Neural cell (in vitro differentiated cells): Measurements from ENCODE around the gene SMAD7. TPM values are rescaled to one million over a fixed set of nuclear protein-coding genes. Genes with fewer than 3 reads are reported as not detected.

Source experiments
- H2AFZ ChIP-seq: fragments of 200-600, 300-800 bp; sonication (generic), shearing (Covaris generic); 2 replicates; pipeline ENCODE4 v1.6.0; 2014; ENCODE audit warnings: low read depth, mild to moderate bottlenecking, antibody characterized with exemption, low read length, moderate library complexity
- H3F3A ChIP-seq: fragments of 200-600 bp; shearing (Covaris generic); 2 replicates; pipeline ENCODE4 v1.6.1; 2016; ENCODE audit warnings: mild to moderate bottlenecking, moderate library complexity, mixed read lengths, antibody characterized with exemption, low read length; ENCODE audit not compliant: insufficient read depth, poor library complexity, severe bottlenecking
- H3K27ac ChIP-seq: fragments of 200-600, 300-800 bp; sonication (generic), shearing (Covaris generic); 2 replicates; pipeline ENCODE4 v1.5.1; 2014; ENCODE audit warnings: mild to moderate bottlenecking, low read length, moderate library complexity
- H3K27me3 ChIP-seq: fragments of 300-800, 200-600 bp; sonication (generic), shearing (Covaris generic); 2 replicates; pipeline ENCODE4 v1.6.0; 2014; ENCODE audit warnings: mild to moderate bottlenecking, low read depth, low read length, moderate library complexity; ENCODE audit not compliant: insufficient read depth
- H3K36me3 ChIP-seq: fragments of 300-800, 200-600 bp; sonication (generic), shearing (Covaris generic); 2 replicates; pipeline ENCODE4 v1.5.1; 2014; ENCODE audit warnings: mild to moderate bottlenecking, antibody characterized with exemption, low read length, moderate library complexity; ENCODE audit not compliant: insufficient read depth
- H3K4me2 ChIP-seq: fragments of 300-800, 200-600 bp; sonication (generic), shearing (Covaris generic); 2 replicates; pipeline ENCODE4 v1.6.0; 2014; ENCODE audit warnings: mild to moderate bottlenecking, low read length
- H3K4me3 ChIP-seq: fragments of 300-800, 200-600 bp; sonication (generic), shearing (Covaris generic); 2 replicates; pipeline ENCODE4 v1.5.1; 2014; ENCODE audit warnings: mild to moderate bottlenecking, low read length, moderate library complexity
- H3K79me2 ChIP-seq: fragments of 200-600 bp; shearing (Covaris generic); replicated peaks from 2 replicates; pipeline ENCODE4 v1.6.0; 2014; ENCODE audit warnings: mild to moderate bottlenecking, low read length, moderate library complexity; ENCODE audit not compliant: insufficient read depth
- H3K9ac ChIP-seq: fragments of 300-800, 200-600 bp; sonication (generic), shearing (Covaris generic); 2 replicates; pipeline ENCODE4 v1.6.1; 2016; ENCODE audit warnings: mild to moderate bottlenecking, low read length, mixed read lengths
- H3K9me2 ChIP-seq: fragments of 200-600 bp; shearing (Covaris generic); 2 replicates; pipeline ENCODE4 v1.6.1; 2016; ENCODE audit warnings: mild to moderate bottlenecking, low read length, mixed read lengths; ENCODE audit not compliant: insufficient read depth
- H3K9me3 ChIP-seq: fragments of 200-600, 300-800 bp; sonication (generic), shearing (Covaris generic); 2 replicates; pipeline ENCODE4 v1.6.1; 2016; ENCODE audit warnings: mild to moderate bottlenecking, mixed run types, low read length, moderate library complexity, mixed read lengths
- H4K20me1 ChIP-seq: fragments of 200-600 bp; shearing (Covaris generic); 2 replicates; pipeline ENCODE4 v1.6.1; 2016; ENCODE audit warnings: mild to moderate bottlenecking, mixed run types; ENCODE audit not compliant: insufficient read depth
- EP300 ChIP-seq: fragments of 450-650 bp; conservative IDR thresholded peaks from 2 replicates; pipeline ENCODE4 v1.6.1; 2014; ENCODE audit warnings: antibody characterized with exemption, mild to moderate bottlenecking, moderate library complexity; ENCODE audit not compliant: poor library complexity, severe bottlenecking
- EZH2 ChIP-seq: fragments of 200-600, 300-800 bp; shearing (Covaris generic), sonication (generic); IDR thresholded peaks from 2 replicates; pipeline ENCODE4 v1.6.1; 2014; ENCODE audit warnings: antibody characterized with exemption, low read length, borderline replicate concordance, mild to moderate bottlenecking; ENCODE audit not compliant: insufficient read depth, poor library complexity, severe bottlenecking
- MXI1 ChIP-seq: fragments of 450-650 bp; conservative IDR thresholded peaks from 2 replicates; pipeline ENCODE4 v1.6.1; 2014; ENCODE audit warnings: antibody characterized with exemption, mild to moderate bottlenecking; ENCODE audit not compliant: poor library complexity, severe bottlenecking
- POLR2AphosphoS5 ChIP-seq: IDR thresholded peaks from 2 replicates; pipeline ENCODE4 v1.6.1; 2012
- RAD21 ChIP-seq: fragments of 450-650 bp; conservative IDR thresholded peaks from 2 replicates; pipeline ENCODE4 v1.6.1; 2014; ENCODE audit warnings: antibody characterized with exemption, mild to moderate bottlenecking, moderate library complexity
- REST ChIP-seq: IDR thresholded peaks from 2 replicates; pipeline ENCODE4 v1.6.1; 2012; ENCODE audit warnings: borderline replicate concordance
- SMC3 ChIP-seq: fragments of 450-650 bp; conservative IDR thresholded peaks from 2 replicates; pipeline ENCODE4 v1.6.1; 2014; ENCODE audit warnings: antibody characterized with exemption, mild to moderate bottlenecking, moderate library complexity; ENCODE audit not compliant: poor library complexity
- TAF1 ChIP-seq: IDR thresholded peaks from 2 replicates; pipeline ENCODE4 v1.6.1; 2012; ENCODE audit warnings: low read depth
- polyA plus RNA-seq: library from polyadenylated mRNA; depleted of rRNA; stranded (reverse); fragments of >200 nt; gene quantifications from 2 replicates; pipeline ENCODE4 v1.2.3, GENCODE V29; 2014
- TF ChIP-seq, protein P1 (sequence below): fragments of 450-650 bp; IDR thresholded peaks from 2 replicates; pipeline ENCODE4 v1.5.1; 2014; ENCODE audit warnings: antibody characterized with exemption, mild to moderate bottlenecking, moderate library complexity; ENCODE audit not compliant: poor library complexity, severe bottlenecking

Gene SMAD7
- polyA plus RNA-seq, 1 donor from 2014 or later: 3.8 TPM

- no peaks in the 10 kb centered on the region for H4K20me1 ChIP-seq
- H2AFZ ChIP-seq: no peak overlapping the region
- TF ChIP-seq, protein P1, sequence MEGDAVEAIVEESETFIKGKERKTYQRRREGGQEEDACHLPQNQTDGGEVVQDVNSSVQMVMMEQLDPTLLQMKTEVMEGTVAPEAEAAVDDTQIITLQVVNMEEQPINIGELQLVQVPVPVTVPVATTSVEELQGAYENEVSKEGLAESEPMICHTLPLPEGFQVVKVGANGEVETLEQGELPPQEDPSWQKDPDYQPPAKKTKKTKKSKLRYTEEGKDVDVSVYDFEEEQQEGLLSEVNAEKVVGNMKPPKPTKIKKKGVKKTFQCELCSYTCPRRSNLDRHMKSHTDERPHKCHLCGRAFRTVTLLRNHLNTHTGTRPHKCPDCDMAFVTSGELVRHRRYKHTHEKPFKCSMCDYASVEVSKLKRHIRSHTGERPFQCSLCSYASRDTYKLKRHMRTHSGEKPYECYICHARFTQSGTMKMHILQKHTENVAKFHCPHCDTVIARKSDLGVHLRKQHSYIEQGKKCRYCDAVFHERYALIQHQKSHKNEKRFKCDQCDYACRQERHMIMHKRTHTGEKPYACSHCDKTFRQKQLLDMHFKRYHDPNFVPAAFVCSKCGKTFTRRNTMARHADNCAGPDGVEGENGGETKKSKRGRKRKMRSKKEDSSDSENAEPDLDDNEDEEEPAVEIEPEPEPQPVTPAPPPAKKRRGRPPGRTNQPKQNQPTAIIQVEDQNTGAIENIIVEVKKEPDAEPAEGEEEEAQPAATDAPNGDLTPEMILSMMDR: peak; percentile 49
- TF ChIP-seq RAD21 (peak; percentile 56), SMC3 (peak; percentile 59), EP300 (no peak), MXI1 (peak; percentile 58), TAF1 (no peak), REST (no peak), EZH2 (no peak)
- no peak overlapping the region for H3K27ac ChIP-seq
- H3K4me3 ChIP-seq: peak overlapping the region; percentile 76
- peak overlapping the region; percentile 59 for H3K4me2 ChIP-seq
- peaks cover 44% of the 10 kb centered on the region for H3K79me2 ChIP-seq
- no peaks in the 10 kb centered on the region for H3K36me3 ChIP-seq
- peaks cover 11% of the 10 kb centered on the region for H3K27me3 ChIP-seq
- H3K9me3 ChIP-seq: no peaks in the 10 kb centered on the region
- H3F3A ChIP-seq: peaks cover 4% of the 10 kb centered on the region
- H3K9me2 ChIP-seq: no peaks in the 10 kb centered on the region
- H3K9ac ChIP-seq: peak overlapping the region; percentile 63
Measured at GRCh38 chr18:48949606-48950535, 894 bp downstream of the SMAD7 start.

DNA sequence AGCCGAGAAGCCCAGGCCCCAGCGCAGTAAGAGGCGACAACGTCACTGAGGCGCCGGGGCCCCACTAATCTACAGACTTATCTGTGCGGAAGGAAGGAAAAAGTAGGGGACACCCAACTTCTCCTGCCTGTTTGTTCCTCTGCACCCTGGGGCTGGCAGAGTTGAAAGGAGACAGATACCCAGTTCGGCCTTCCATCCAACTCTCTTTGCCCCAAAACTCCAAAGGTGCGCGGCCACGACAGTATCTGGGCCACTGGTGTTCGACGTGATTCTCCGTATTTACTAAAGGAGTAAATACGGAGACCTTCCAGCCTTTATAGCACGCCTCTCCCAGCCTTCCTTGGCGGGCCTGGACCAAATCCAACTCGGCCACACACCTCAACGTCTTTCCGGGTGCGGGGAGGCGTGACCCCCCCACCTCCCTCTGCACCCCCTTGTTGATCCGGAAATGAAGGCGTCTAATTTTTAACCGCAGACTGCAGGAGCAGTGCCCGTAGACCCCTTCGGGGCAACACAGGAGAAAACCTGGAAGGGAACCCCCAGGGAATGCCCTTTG, 1.6 kb downstream of the SMAD7 start:
- Histone ChIP-seq H3K9me2 (no peaks in the 10 kb centered on the region), H3K9me3 (no peaks in the 10 kb centered on the region), H2AFZ (no peak overlapping the region), H3K27me3 (peaks cover 11% of the 10 kb centered on the region), H3K36me3 (no peaks in the 10 kb centered on the region), H3F3A (peaks cover 4% of the 10 kb centered on the region), H4K20me1 (no peaks in the 10 kb centered on the region), H3K4me3 (peak overlapping the region; percentile 76), H3K27ac (no peak overlapping the region), H3K79me2 (peaks cover 52% of the 10 kb centered on the region), H3K9ac (peak overlapping the region; percentile 63), H3K4me2 (peak overlapping the region; percentile 59)
- TF ChIP-seq REST: no peak
- no peak for TF ChIP-seq SMC3
- no peak for TF ChIP-seq EP300
- TF ChIP-seq EZH2: no peak
- TF ChIP-seq RAD21: no peak
- no peak for TF ChIP-seq MXI1
- TF ChIP-seq POLR2AphosphoS5: no peak
- no peak for TF ChIP-seq TAF1
- TF ChIP-seq, protein P1: no peak
